Measurements from ENCODE around the gene PI4K2A. TPM values are rescaled to one million over a fixed set of nuclear protein-coding genes. Genes with fewer than 3 reads are reported as not detected.

The PI4K2A gene
- total and polyA plus RNA-seq, 2 of the 13 experiments (the other 11 are each of a cell fraction or from before 2014, with no cell fraction given) = 10.9 to 14.3 TPM

DNA sequence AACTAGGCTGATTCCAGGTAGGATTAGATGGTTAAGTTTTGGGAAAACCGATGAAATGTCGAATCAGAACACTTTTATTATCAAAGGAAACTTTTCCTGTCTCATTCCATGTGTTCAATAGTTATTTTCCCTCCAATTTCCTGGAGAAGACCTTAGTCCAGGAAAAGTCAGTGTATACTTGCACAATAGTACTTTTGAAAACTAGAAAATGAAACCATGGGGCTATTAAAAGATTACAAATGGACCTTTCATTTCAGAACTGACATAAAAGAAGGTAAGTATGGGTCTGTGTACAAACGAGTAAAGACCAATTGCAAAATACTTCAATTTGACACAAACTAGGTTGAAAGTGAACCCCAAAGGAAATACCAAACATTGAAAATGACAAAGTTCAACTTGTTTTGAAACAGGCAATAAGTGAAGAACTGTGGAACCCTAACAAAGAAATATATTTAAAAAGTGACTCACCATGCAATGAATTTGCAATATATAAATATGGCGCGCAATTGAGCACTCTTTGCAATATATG, 44.5 kb downstream of the PI4K2A start (continued):
- TF ChIP-seq, protein P1, sequence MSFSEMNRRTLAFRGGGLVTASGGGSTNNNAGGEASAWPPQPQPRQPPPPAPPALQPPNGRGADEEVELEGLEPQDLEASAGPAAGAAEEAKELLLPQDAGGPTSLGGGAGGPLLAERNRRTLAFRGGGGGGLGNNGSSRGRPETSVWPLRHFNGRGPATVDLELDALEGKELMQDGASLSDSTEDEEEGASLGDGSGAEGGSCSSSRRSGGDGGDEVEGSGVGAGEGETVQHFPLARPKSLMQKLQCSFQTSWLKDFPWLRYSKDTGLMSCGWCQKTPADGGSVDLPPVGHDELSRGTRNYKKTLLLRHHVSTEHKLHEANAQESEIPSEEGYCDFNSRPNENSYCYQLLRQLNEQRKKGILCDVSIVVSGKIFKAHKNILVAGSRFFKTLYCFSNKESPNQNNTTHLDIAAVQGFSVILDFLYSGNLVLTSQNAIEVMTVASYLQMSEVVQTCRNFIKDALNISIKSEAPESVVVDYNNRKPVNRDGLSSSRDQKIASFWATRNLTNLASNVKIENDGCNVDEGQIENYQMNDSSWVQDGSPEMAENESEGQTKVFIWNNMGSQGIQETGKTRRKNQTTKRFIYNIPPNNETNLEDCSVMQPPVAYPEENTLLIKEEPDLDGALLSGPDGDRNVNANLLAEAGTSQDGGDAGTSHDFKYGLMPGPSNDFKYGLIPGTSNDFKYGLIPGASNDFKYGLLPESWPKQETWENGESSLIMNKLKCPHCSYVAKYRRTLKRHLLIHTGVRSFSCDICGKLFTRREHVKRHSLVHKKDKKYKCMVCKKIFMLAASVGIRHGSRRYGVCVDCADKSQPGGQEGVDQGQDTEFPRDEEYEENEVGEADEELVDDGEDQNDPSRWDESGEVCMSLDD (CRISPR knock-in tag; IDR thresholded peaks at IDR 0.05; ENCODE audit: borderline replicate concordance) = peak; percentile 92; the same call in 1 of the 2 replicates
- TF ChIP-seq ZNF607 (CRISPR knock-in tag; IDR thresholded peaks at IDR 0.05; ENCODE audit: borderline replicate concordance) (no peak), ZNF737 (CRISPR knock-in tag; IDR thresholded peaks at IDR 0.05; ENCODE audit: borderline replicate concordance) (no peak), SRF (IDR thresholded peaks at IDR 0.05; ENCODE audit: low read depth, low read length) (no peak), EEA1 (CRISPR knock-in tag; IDR thresholded peaks at IDR 0.05; ENCODE audit: borderline replicate concordance) (no peak), ZNF660 (CRISPR knock-in tag; IDR thresholded peaks at IDR 0.05; ENCODE audit: borderline replicate concordance, low read depth) (no peak), ZNF256 (CRISPR knock-in tag; conservative IDR thresholded peaks at IDR 0.05) (no peak), ZNF703 (CRISPR knock-in tag; IDR thresholded peaks at IDR 0.05; ENCODE audit: borderline replicate concordance) (no peak), TGIF2 (CRISPR knock-in tag; IDR thresholded peaks at IDR 0.05) (peak; percentile 70; the same call in 1 of the 2 replicates), ZNF20 (CRISPR knock-in tag; IDR thresholded peaks at IDR 0.05) (no peak), TCF7 (IDR thresholded peaks at IDR 0.05; ENCODE audit: low read depth) (peak; percentile 70; the same call in 1 of the 2 replicates), ZNF180 (CRISPR knock-in tag; IDR thresholded peaks at IDR 0.05; ENCODE audit: borderline replicate concordance, low read depth) (no peak), REXO4 (CRISPR knock-in tag; IDR thresholded peaks at IDR 0.05; ENCODE audit: borderline replicate concordance) (no peak), CC2D1A (CRISPR knock-in tag; IDR thresholded peaks at IDR 0.05) (no peak), HNF4G (IDR thresholded peaks at IDR 0.05; ENCODE audit: borderline replicate concordance, low read depth, low read length) (peak; percentile 6; the same call in 1 of the 2 replicates), HNF4G (CRISPR knock-in tag; IDR thresholded peaks at IDR 0.05; ENCODE audit: borderline replicate concordance, low read depth) (no peak), ZNF17 (CRISPR knock-in tag; IDR thresholded peaks at IDR 0.05) (no peak), FOSL1 (CRISPR knock-in tag; IDR thresholded peaks at IDR 0.05; ENCODE audit: borderline replicate concordance) (peak; percentile 69; the same call in 1 of the 2 replicates), ZNF782 (CRISPR knock-in tag; IDR thresholded peaks at IDR 0.05; ENCODE audit: borderline replicate concordance) (no peak), SMAD3 (CRISPR knock-in tag; IDR thresholded peaks at IDR 0.05) (no peak; the same call in none of the 2 replicates)
- TF ChIP-seq, protein P2, sequence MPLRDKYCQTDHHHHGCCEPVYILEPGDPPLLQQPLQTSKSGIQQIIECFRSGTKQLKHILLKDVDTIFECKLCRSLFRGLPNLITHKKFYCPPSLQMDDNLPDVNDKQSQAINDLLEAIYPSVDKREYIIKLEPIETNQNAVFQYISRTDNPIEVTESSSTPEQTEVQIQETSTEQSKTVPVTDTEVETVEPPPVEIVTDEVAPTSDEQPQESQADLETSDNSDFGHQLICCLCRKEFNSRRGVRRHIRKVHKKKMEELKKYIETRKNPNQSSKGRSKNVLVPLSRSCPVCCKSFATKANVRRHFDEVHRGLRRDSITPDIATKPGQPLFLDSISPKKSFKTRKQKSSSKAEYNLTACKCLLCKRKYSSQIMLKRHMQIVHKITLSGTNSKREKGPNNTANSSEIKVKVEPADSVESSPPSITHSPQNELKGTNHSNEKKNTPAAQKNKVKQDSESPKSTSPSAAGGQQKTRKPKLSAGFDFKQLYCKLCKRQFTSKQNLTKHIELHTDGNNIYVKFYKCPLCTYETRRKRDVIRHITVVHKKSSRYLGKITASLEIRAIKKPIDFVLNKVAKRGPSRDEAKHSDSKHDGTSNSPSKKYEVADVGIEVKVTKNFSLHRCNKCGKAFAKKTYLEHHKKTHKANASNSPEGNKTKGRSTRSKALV (CRISPR knock-in tag; IDR thresholded peaks at IDR 0.05) = no peak
- TF ChIP-seq, protein P3, sequence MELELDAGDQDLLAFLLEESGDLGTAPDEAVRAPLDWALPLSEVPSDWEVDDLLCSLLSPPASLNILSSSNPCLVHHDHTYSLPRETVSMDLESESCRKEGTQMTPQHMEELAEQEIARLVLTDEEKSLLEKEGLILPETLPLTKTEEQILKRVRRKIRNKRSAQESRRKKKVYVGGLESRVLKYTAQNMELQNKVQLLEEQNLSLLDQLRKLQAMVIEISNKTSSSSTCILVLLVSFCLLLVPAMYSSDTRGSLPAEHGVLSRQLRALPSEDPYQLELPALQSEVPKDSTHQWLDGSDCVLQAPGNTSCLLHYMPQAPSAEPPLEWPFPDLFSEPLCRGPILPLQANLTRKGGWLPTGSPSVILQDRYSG (CRISPR knock-in tag; IDR thresholded peaks at IDR 0.05) = no peak
- TF ChIP-seq, protein P4, sequence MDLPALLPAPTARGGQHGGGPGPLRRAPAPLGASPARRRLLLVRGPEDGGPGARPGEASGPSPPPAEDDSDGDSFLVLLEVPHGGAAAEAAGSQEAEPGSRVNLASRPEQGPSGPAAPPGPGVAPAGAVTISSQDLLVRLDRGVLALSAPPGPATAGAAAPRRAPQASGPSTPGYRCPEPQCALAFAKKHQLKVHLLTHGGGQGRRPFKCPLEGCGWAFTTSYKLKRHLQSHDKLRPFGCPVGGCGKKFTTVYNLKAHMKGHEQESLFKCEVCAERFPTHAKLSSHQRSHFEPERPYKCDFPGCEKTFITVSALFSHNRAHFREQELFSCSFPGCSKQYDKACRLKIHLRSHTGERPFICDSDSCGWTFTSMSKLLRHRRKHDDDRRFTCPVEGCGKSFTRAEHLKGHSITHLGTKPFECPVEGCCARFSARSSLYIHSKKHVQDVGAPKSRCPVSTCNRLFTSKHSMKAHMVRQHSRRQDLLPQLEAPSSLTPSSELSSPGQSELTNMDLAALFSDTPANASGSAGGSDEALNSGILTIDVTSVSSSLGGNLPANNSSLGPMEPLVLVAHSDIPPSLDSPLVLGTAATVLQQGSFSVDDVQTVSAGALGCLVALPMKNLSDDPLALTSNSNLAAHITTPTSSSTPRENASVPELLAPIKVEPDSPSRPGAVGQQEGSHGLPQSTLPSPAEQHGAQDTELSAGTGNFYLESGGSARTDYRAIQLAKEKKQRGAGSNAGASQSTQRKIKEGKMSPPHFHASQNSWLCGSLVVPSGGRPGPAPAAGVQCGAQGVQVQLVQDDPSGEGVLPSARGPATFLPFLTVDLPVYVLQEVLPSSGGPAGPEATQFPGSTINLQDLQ (CRISPR knock-in tag; IDR thresholded peaks at IDR 0.05) = no peak
